ENCODE results near the gene CERCAM.
"Not testable (repeated sequence)": the region's sequence is repeated elsewhere in the genome, so short reads cannot be mapped to it uniquely, and the experiment has no call there.

DNA sequence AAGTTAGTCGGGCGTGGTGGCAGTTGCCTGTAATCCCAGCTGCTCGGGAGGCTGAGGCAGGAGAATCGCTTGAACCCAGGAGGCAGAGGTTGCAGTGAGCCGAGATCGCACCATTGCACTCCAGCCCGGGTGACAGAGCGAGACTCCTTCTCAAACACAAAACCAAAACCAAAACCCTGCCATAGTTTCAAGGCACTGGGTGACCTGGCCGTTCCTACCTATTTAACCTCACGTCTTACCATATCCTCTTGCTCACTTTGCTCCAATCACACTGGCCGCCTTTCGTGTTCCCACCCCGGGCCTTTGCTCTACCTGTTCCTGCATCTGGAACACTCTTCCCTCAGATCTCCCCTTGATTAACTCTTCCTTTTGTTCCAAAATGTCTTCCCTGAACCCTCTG is 6.9 kb upstream of the CERCAM start:
- TF ChIP-seq NAIF1 (CRISPR knock-in tag; IDR thresholded peaks at IDR 0.05; ENCODE audit: borderline replicate concordance); FOXP1 (IDR thresholded peaks at IDR 0.05); FOXP1 (CRISPR knock-in tag; IDR thresholded peaks at IDR 0.05); U2AF1 (optimal IDR thresholded peaks at IDR 0.05; ENCODE audit: low read depth, low read length): not testable (repeated sequence)

Data from HepG2 (cell line).